GM21423 (cell line): Measurements from ENCODE around the gene AAGAB.

Source experiments
- ATAC-seq: cut with Tn5 transposase; IDR thresholded peaks from one replicate; pipeline ENCODE4 v1.9.1; 2021; ENCODE audit warnings: mild to moderate bottlenecking, moderate library complexity; ENCODE audit not compliant: unreplicated experiment

The AAGAB gene

DNA sequence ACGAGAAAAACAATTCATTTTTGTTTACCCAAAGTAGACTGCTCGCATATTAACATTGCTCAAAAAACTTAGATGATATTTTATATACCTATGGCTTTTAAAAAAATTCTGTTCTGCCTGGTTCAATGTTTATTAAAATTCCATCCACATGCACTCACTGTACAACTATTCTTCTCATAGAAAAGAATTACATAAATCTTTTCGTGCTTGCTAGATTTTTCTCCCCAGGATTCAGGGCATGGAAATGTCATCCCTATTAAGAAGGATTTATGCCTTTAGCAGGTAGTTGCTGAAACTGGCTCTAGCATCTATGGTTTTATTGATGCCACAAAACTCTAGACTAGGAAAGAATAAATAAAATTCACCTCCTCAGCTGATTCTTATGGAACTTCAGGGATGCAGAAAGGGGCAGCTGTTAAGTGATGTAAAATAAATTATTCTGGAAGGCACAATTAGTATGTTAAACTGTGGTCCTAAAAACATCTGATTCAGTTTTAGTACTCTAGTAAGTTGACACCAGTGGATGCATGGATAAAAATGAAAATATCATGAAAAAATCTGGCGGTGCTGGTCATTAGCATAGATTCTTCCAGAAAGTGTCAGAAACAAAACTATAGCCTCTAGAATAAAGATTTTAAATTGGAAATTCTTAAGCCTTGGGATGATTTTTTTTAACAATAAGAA lies 41.6 kb downstream of the AAGAB start:
- ATAC-seq, result no peak

DNA sequence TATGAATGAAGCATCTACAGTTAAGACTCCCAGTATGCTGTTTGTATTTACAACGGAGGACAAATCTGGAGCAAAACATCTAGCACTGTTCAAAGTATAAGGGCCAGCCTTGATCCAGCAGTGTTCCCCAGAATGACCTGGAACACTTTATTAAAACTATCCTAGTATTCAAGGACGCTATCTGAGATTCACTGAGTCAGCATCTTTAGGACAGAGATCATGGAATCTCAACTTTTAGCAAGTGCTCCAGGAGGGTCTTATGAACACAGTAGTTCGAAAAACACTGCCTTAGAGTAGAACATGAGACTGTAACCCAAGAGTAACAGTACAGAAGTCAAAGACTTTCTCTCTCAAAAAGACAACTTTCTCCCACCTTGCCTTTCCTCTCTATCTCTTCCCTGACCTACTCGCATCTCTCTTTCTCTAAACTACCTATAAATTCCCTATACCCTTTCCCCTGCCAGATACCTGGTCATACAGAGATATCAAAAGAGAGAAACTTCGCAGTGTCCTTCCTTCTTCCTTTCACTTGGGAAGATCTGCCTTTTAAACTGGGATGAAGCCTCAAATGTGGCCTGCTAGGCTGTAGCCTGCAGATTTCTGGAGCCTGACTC lies 43.8 kb downstream of the AAGAB start:
- no peak for ATAC-seq

DNA sequence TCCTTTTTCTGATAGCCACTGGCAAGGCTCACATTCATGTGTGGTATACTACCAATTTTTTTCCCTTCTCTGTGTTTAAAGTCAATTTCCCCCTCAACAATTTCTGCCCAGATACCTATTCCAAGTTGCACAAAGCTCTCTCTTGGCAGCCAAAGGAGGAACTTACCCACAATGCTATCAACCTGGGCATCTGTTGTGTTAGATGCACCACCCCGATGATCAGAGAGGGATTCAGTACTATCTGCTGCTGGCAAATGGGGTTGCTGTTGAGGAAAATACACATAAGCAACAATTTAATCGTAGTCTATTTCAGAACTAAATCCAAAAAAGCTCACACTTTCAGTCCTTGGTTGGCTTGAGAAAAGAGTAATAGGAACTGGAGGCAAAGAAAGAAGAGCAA lies 46.1 kb downstream of the AAGAB start:
- ATAC-seq, result no peak

GRCh38 chr15:67207555-67208207 lies 46.8 kb downstream of the AAGAB start:
- ATAC-seq, result no peak

- ATAC-seq, result no peak
These were observed 51.5 kb downstream of the AAGAB start for GRCh38 chr15:67202991-67203390.

DNA sequence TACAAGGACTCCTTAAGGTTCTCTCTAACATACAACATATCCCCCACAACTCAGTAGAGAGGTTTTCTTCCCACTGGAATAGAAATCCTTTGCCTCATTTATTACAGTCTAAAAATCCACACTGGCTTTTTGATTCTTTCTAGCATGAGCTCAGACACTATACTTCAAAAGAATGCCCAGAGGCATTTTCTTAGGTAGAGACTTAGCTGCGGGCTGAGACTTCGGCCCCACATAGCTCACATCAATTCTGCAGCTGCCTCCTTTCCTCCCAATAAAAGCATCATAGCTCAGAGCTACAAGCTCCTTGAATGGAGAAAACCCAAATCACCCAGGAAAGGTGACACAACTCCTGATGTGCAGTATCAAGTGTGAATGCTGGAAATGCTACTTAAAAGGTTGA lies 52.4 kb downstream of the AAGAB start:
- no peak for ATAC-seq

DNA sequence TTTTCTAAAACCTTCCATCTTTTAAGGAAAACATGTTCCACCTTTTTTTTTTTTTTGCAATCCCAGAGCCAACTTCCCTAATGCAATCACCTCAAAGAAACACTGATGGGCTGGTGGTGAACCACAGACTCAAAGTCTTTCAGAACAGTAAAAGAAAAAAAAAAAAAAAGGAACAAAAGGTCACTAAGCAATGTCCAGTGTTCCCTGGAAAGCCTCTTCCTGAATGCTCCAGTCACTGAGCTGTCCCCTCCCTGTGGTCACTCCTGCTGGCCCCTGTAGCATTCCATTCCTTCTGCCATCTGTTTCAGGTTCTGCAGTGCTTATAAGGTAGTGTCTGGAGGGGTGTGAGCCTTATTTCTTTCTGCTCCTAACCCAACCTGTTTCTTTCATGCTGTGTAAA lies 53.3 kb downstream of the AAGAB start:
- ATAC-seq, result no peak

DNA sequence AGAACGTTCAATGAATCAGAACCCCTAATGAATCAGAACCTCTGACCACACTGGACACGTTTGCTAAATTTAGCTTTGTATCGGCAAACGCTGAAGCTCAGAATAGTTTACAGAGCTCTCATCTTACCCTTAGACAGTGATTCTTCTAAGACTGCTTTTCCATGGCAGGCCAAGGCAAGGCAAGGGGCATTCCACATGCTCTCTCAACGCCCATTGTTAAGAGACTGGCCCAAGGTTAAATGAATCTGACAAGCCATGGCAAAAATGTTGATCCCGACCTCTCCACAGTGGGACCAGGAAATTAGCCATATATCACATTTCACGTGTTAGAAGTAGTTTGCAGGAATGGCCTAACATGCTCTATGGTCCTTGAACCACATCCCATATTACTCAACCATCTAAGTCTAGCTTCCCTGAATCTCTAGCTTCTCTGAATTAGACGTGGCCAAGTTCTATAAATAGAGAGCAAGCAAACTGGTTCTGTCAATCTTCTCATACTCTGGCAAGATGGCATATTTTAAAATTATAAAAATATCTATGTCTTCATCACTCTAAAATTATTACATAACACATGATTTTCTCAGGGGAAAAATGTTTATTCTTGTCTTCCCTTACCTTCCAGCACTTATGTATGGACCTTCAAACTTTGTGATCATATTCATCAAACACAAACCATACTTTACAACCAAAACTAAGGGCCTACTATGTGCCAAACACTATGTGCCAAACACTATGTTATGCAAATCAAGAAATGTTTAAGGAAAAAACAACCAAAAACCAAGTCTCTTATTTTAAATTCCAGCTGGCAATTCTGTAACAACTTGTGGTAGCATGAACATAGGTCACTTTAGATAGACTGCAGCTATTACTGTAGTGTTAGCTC lies 54.3 kb downstream of the AAGAB start:
- no peak for ATAC-seq

- ATAC-seq, result no peak
These were observed 55.1 kb downstream of the AAGAB start for GRCh38 chr15:67199391-67199790.

GRCh38 chr15:67198157-67198754 lies 56.2 kb downstream of the AAGAB start:
- ATAC-seq, result no peak

DNA sequence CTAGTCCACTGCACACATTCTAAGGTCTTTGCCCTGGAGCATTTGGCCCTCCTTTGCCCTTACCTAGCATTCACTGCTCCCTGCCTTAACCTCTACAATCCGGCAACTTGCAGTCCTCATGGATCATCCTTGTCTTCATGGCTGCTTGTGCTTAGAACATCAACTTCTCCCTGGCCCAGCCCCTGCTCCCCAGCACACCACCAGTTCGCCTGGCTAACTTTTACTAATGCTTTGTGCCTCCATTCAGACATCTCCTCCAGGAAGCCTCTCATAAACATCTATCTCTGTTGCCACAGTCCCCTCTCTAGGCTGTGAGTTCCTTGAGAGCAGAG lies 57.1 kb downstream of the AAGAB start:
- ATAC-seq, result no peak

- no peak for ATAC-seq
These were observed 57.6 kb downstream of the AAGAB start for GRCh38 chr15:67196672-67197363.

- no peak for ATAC-seq
These were observed 58.2 kb downstream of the AAGAB start for GRCh38 chr15:67196222-67196621.

GRCh38 chr15:67195305-67195704 lies 59.2 kb downstream of the AAGAB start:
- ATAC-seq, result no peak

DNA sequence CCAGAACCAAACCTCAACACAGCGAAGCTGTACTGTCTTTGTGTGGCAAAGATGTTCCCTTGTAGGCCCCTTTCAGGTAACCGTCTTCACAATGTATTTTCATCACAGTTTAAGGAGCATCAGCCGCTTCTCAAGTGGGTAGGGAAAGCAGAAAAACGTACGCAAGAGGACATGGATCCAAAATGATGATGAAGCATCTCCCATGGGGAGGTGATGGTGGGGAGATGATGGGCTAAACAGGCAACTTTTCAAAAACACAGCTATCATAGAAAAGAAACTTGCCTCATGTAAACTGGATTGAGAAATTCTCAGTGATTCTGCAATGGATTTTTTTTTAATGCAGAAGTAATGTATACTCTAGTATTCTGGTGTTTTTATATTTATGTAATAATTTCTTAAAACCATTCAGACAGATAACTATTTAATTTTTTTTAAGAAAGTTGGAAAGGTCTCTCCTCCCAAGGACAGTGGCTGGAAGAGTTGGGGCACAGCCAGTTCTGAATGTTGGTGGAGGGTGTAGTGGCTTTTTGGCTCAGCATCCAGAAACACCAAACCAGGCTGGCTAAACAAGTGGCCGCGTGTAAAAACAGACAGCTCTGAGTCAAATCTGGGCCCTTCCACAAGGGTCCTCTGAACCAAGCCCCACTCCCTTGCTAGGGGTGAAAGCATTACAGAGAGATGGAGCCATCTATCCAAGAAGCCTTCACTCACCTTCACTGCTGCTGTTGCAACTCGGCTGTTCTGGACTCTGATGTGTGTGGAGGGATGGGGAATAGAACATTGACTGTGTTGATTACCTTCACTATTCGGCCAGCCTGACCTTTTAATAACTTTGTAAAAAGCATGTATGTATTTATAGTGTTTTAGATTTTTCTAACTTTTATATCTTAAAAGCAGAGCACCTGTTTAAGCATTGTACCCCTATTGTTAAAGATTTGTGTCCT lies 60.0 kb downstream of the AAGAB start:
- no peak for ATAC-seq

GRCh38 chr15:67193223-67193990 lies 61.1 kb downstream of the AAGAB start:
- no peak for ATAC-seq

- no peak for ATAC-seq
These were observed 62.2 kb downstream of the AAGAB start for GRCh38 chr15:67192185-67192820.

DNA sequence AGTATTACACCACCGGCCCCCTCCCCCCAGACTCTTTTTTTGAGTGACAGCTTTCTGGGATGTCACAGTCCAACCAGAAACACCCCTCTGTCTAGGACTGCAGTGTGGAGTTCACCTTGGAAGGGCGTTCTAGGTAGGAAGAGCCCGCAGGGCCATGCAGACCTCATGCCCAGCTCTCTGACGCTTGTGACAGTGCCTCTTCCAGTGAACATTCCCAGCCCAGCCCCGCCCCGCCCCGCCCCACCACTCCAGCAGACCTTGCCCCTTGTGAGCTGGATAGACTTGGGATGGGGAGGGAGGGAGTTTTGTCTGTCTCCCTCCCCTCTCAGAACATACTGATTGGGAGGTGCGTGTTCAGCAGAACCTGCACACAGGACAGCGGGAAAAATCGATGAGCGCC lies 63.6 kb downstream of the AAGAB start:
- no peak for ATAC-seq
